GM21367 (cell line): Measurements from ENCODE around the gene NELL2.
"Not testable (repeated sequence)": the region's sequence is repeated elsewhere in the genome, so short reads cannot be mapped to it uniquely, and the experiment has no call there.

Experiments
- ATAC-seq: cut with Tn5 transposase; IDR thresholded peaks from one replicate; pipeline ENCODE4 v1.9.1; 2021; ENCODE audit not compliant: unreplicated experiment

The NELL2 gene

GRCh38 chr12:44875954-44876543 is at the start of gene NELL2:
Gene NELL2 (minus strand): TSS chr12:44876315. CDS start chr12:44875869, 446 bp downstream.
- ATAC-seq = no peak

GRCh38 chr12:44921736-44922135 is 45.6 kb upstream of the NELL2 start:
- ATAC-seq = no peak

GRCh38 chr12:44917141-44917540 is 41.0 kb upstream of the NELL2 start:
- no peak for ATAC-seq

GRCh38 chr12:44915958-44916357 is 39.8 kb upstream of the NELL2 start:
- no peak for ATAC-seq

GRCh38 chr12:44904321-44904720 is 28.2 kb upstream of the NELL2 start:
- ATAC-seq = no peak

- ATAC-seq = not testable (repeated sequence)
Observed at GRCh38 chr12:44898108-44898507, 22.0 kb upstream of the NELL2 start.

- ATAC-seq = no peak
Observed at GRCh38 chr12:44889926-44890325, 13.8 kb upstream of the NELL2 start.

GRCh38 chr12:44889162-44889561 is 13.0 kb upstream of the NELL2 start:
- no peak for ATAC-seq

GRCh38 chr12:44885902-44886301 is 9.8 kb upstream of the NELL2 start:
- ATAC-seq = no peak

- no peak for ATAC-seq
Observed at GRCh38 chr12:44881197-44881596, 5.1 kb upstream of the NELL2 start.

GRCh38 chr12:44876544-44877410 is 662 bp upstream of the NELL2 start:
- ATAC-seq = no peak

GRCh38 chr12:44875417-44875953 is 630 bp downstream of the NELL2 start:
- no peak for ATAC-seq

- ATAC-seq = no peak
Observed at GRCh38 chr12:44874981-44875416, 1.1 kb downstream of the NELL2 start.

- no peak for ATAC-seq
Observed at GRCh38 chr12:44873898-44874297, 2.2 kb downstream of the NELL2 start.

GRCh38 chr12:44869503-44869902 is 6.6 kb downstream of the NELL2 start:
- no peak for ATAC-seq

GRCh38 chr12:44863867-44864266 is 12.2 kb downstream of the NELL2 start:
- no peak for ATAC-seq

GRCh38 chr12:44859998-44860689 is 16.0 kb downstream of the NELL2 start:
- ATAC-seq = no peak

GRCh38 chr12:44858226-44858855 is 17.8 kb downstream of the NELL2 start:
- no peak for ATAC-seq

- no peak for ATAC-seq
Observed at GRCh38 chr12:44852483-44852882, 23.6 kb downstream of the NELL2 start.

GRCh38 chr12:44851586-44851985 is 24.5 kb downstream of the NELL2 start:
- no peak for ATAC-seq

GRCh38 chr12:44848703-44849085 is 27.4 kb downstream of the NELL2 start:
- peak; percentile 41 for ATAC-seq
